Esophagus squamous epithelium (tissue), 4 donors: ENCODE measurements around the gene KCNG2.

Experiments used
- POLR2A ChIP-seq, 4 donors: fragments of 450-650 bp; IDR thresholded peaks; one replicate each; pipeline ENCODE4 v1.6.1; 2017; ENCODE audit warnings: antibody characterized with exemption in 4 of 4, mild to moderate bottlenecking in 4 of 4, moderate library complexity in 3 of 4
- TF ChIP-seq, protein P1 (sequence below), 6 experiments: fragments of 450-650 bp in 4 of 6; fragments of 200-600 bp in 2 of 6; sonication (generic) in 2 of 6; IDR thresholded peaks; one replicate each; pipeline ENCODE4 v1.5.1; 2016 to 2019; ENCODE audit warnings: antibody characterized with exemption in 6 of 6, mild to moderate bottlenecking in 4 of 6, moderate library complexity in 4 of 6

DNA sequence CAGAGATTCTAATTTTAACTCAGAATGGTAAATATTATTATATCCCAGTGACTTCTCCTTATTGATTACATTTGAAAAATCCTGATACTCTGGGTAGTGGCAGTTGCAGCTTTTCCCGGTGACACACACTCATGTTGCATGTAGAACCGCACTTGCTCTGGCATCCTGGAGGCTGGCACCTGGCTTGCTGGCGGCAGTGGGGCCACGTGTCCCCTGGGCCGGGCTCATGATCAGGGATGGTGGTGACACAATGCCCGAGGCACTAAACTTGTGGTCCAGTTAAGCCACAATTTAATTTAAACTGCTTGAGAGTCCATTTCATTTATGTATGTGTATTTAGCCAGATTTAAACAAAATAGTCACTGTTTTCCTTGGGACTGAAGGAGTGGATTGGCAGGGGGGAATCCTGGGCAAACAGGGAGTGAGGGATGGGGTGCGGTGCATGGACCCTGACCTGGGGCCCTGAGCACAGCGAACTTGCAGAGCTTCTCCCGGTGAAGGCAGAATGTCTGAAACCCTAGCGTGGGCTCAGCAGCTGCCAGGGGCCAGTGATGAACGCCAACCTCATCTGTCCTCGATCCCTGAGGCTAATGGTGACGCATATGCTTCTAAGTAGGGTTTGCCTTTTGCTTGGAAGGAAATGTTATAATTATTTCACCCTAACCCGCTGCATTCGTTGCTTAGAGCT is 50.0 kb downstream of the KCNG2 start:
- TF ChIP-seq, protein P1, sequence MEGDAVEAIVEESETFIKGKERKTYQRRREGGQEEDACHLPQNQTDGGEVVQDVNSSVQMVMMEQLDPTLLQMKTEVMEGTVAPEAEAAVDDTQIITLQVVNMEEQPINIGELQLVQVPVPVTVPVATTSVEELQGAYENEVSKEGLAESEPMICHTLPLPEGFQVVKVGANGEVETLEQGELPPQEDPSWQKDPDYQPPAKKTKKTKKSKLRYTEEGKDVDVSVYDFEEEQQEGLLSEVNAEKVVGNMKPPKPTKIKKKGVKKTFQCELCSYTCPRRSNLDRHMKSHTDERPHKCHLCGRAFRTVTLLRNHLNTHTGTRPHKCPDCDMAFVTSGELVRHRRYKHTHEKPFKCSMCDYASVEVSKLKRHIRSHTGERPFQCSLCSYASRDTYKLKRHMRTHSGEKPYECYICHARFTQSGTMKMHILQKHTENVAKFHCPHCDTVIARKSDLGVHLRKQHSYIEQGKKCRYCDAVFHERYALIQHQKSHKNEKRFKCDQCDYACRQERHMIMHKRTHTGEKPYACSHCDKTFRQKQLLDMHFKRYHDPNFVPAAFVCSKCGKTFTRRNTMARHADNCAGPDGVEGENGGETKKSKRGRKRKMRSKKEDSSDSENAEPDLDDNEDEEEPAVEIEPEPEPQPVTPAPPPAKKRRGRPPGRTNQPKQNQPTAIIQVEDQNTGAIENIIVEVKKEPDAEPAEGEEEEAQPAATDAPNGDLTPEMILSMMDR (IDR thresholded peaks at IDR 0.05), result no peak
- no peak for TF ChIP-seq POLR2A (IDR thresholded peaks at IDR 0.05)
